Measurements from ENCODE around the gene SUPT3H.
"Not testable (repeated sequence)": the region's sequence is repeated elsewhere in the genome, so short reads cannot be mapped to it uniquely, and the experiment has no call there.

Gene SUPT3H

GRCh38 chr6:45293306-45293705, 84.4 kb downstream of the SUPT3H start:
- TF ChIP-seq CTCF (conservative IDR thresholded peaks at IDR 0.05; ENCODE audit: low read depth, low read length), result no peak
- H3K4me3 ChIP-seq (ENCODE audit: low read depth, low read length), result no peak overlapping the region
- no peak for DNase-seq (ENCODE audit: low read depth)

- DNase-seq (ENCODE audit: low read depth), result no peak
Measured at GRCh38 chr6:45289751-45290514, 87.8 kb downstream of the SUPT3H start.

GRCh38 chr6:45286707-45287106, 91.0 kb downstream of the SUPT3H start:
- DNase-seq (ENCODE audit: low read depth); H3K4me3 ChIP-seq (ENCODE audit: low read depth, low read length): not testable (repeated sequence)

More at GRCh38 chr6:45289751-45290514, 87.8 kb downstream of the SUPT3H start:
- H3K4me3 ChIP-seq (ENCODE audit: low read depth, low read length), result no peak overlapping the region
- no peak for TF ChIP-seq CTCF (conservative IDR thresholded peaks at IDR 0.05; ENCODE audit: low read depth, low read length)

GRCh38 chr6:45278367-45278766, 99.4 kb downstream of the SUPT3H start:
- DNase-seq (ENCODE audit: low read depth), result no peak
- TF ChIP-seq CTCF (conservative IDR thresholded peaks at IDR 0.05; ENCODE audit: low read depth, low read length), result no peak
- no peak overlapping the region for H3K4me3 ChIP-seq (ENCODE audit: low read depth, low read length)

- DNase-seq (ENCODE audit: low read depth); H3K4me3 ChIP-seq (ENCODE audit: low read depth, low read length): not testable (repeated sequence)
Measured at GRCh38 chr6:45277741-45278140, 100.0 kb downstream of the SUPT3H start.

GRCh38 chr6:45275358-45275757, 102.4 kb downstream of the SUPT3H start:
- no peak for DNase-seq (ENCODE audit: low read depth)
- H3K4me3 ChIP-seq (ENCODE audit: low read depth, low read length), result no peak overlapping the region
- TF ChIP-seq CTCF (conservative IDR thresholded peaks at IDR 0.05; ENCODE audit: low read depth, low read length), result no peak

GRCh38 chr6:45272626-45273025, 105.1 kb downstream of the SUPT3H start:
- no peak for DNase-seq (ENCODE audit: low read depth)
- TF ChIP-seq CTCF (conservative IDR thresholded peaks at IDR 0.05; ENCODE audit: low read depth, low read length), result no peak
- no peak overlapping the region for H3K4me3 ChIP-seq (ENCODE audit: low read depth, low read length)

- DNase-seq (ENCODE audit: low read depth), result peak; percentile 18
- TF ChIP-seq CTCF (conservative IDR thresholded peaks at IDR 0.05; ENCODE audit: low read depth, low read length), result no peak
- no peak overlapping the region for H3K4me3 ChIP-seq (ENCODE audit: low read depth, low read length)
Measured at GRCh38 chr6:45265246-45265645, 112.5 kb downstream of the SUPT3H start.
